Raji (cell line): ENCODE data around the gene HK3.

Experiments
- POLR2A ChIP-seq: IDR thresholded peaks from 2 replicates; pipeline ENCODE4 v1.6.1; 2011; ENCODE audit warnings: low read depth, low read length, control low read depth; ENCODE audit not compliant: insufficient read depth

Gene HK3

GRCh38 chr5:176908675-176909368 lies 9.7 kb upstream of the HK3 start:
- no peak for TF ChIP-seq POLR2A

- TF ChIP-seq POLR2A, result no peak
Observed at GRCh38 chr5:176906796-176907195, 7.7 kb upstream of the HK3 start.

- no peak for TF ChIP-seq POLR2A
Observed at GRCh38 chr5:176906126-176906525, 7.0 kb upstream of the HK3 start.

- no peak for TF ChIP-seq POLR2A
Observed at GRCh38 chr5:176904276-176904675, 5.1 kb upstream of the HK3 start.

- TF ChIP-seq POLR2A, result no peak
Observed at GRCh38 chr5:176902911-176903664, 3.9 kb upstream of the HK3 start.

- no peak for TF ChIP-seq POLR2A
Observed at GRCh38 chr5:176902102-176902814, 3.1 kb upstream of the HK3 start.

GRCh38 chr5:176901260-176902101 lies 2.3 kb upstream of the HK3 start:
- TF ChIP-seq POLR2A, result no peak

- no peak for TF ChIP-seq POLR2A
Observed at GRCh38 chr5:176900780-176901204, 1.6 kb upstream of the HK3 start.

- no peak for TF ChIP-seq POLR2A
Observed at GRCh38 chr5:176899946-176900779, 1.0 kb upstream of the HK3 start.

GRCh38 chr5:176897263-176897662 lies 1.9 kb downstream of the HK3 start:
- no peak for TF ChIP-seq POLR2A

- no peak for TF ChIP-seq POLR2A
Observed at GRCh38 chr5:176895831-176896230, 3.3 kb downstream of the HK3 start.

GRCh38 chr5:176894298-176894697 lies 4.8 kb downstream of the HK3 start:
- TF ChIP-seq POLR2A, result no peak

GRCh38 chr5:176892663-176893062 lies 6.5 kb downstream of the HK3 start:
- no peak for TF ChIP-seq POLR2A

GRCh38 chr5:176891331-176891958 lies 7.7 kb downstream of the HK3 start:
- no peak for TF ChIP-seq POLR2A
